ENCODE results near the gene SCGN. TPM values are rescaled to one million over a fixed set of nuclear protein-coding genes. Genes with fewer than 3 reads are reported as not detected.

SCGN gene
- total and polyA plus RNA-seq, 9 of the 15 experiments (the other 6 are each of a cell fraction or from before 2014, with no cell fraction given), result not detected

DNA sequence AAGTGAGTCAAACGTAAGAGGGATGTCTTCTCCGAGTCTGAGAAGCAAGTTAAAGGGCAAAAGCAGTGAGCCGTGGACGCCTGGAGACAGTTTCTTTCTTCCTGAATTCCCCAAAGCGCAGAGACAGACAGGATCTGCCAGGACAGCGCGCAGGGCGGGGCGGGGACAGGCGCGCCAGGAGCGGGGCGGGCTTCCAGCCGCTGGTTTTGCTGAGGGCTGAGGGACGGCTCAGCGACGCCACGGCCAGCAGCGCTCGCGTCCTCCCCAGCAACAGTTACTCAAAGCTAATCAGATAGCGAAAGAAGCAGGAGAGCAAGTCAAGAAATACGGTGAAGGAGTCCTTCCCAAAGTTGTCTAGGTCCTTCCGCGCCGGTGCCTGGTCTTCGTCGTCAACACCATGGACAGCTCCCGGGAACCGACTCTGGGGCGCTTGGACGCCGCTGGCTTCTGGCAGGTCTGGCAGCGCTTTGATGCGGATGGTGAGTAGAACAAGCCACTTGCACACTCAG lies at the start of gene SCGN (continued):
- TF ChIP-seq, protein P1, sequence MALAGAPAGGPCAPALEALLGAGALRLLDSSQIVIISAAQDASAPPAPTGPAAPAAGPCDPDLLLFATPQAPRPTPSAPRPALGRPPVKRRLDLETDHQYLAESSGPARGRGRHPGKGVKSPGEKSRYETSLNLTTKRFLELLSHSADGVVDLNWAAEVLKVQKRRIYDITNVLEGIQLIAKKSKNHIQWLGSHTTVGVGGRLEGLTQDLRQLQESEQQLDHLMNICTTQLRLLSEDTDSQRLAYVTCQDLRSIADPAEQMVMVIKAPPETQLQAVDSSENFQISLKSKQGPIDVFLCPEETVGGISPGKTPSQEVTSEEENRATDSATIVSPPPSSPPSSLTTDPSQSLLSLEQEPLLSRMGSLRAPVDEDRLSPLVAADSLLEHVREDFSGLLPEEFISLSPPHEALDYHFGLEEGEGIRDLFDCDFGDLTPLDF (CRISPR knock-in tag; IDR thresholded peaks at IDR 0.05), result peak; percentile 61; the same call in 1 of the 2 replicates
- no peak for TF ChIP-seq ARNT (IDR thresholded peaks at IDR 0.05)
- no peak for TF ChIP-seq RBM39 (optimal IDR thresholded peaks at IDR 0.05; ENCODE audit: low read depth, low read length)
- TF ChIP-seq HLTF (IDR thresholded peaks at IDR 0.05), result no peak
- TF ChIP-seq JUN (IDR thresholded peaks at IDR 0.05; ENCODE audit: borderline replicate concordance, low read depth, low read length), result no peak
- no peak for TF ChIP-seq JUN (CRISPR knock-in tag; IDR thresholded peaks at IDR 0.05; ENCODE audit: borderline replicate concordance)
- TF ChIP-seq DPF2 (IDR thresholded peaks at IDR 0.05), result no peak
- TF ChIP-seq GATAD2A (IDR thresholded peaks at IDR 0.05), result no peak
- TF ChIP-seq XRCC4 (IDR thresholded peaks at IDR 0.05; ENCODE audit: extremely low read depth, insufficient read depth, insufficient read length), result no peak
- TF ChIP-seq, protein P2, sequence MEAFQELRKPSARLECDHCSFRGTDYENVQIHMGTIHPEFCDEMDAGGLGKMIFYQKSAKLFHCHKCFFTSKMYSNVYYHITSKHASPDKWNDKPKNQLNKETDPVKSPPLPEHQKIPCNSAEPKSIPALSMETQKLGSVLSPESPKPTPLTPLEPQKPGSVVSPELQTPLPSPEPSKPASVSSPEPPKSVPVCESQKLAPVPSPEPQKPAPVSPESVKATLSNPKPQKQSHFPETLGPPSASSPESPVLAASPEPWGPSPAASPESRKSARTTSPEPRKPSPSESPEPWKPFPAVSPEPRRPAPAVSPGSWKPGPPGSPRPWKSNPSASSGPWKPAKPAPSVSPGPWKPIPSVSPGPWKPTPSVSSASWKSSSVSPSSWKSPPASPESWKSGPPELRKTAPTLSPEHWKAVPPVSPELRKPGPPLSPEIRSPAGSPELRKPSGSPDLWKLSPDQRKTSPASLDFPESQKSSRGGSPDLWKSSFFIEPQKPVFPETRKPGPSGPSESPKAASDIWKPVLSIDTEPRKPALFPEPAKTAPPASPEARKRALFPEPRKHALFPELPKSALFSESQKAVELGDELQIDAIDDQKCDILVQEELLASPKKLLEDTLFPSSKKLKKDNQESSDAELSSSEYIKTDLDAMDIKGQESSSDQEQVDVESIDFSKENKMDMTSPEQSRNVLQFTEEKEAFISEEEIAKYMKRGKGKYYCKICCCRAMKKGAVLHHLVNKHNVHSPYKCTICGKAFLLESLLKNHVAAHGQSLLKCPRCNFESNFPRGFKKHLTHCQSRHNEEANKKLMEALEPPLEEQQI (IDR thresholded peaks at IDR 0.05), result no peak
- TF ChIP-seq, protein P3, sequence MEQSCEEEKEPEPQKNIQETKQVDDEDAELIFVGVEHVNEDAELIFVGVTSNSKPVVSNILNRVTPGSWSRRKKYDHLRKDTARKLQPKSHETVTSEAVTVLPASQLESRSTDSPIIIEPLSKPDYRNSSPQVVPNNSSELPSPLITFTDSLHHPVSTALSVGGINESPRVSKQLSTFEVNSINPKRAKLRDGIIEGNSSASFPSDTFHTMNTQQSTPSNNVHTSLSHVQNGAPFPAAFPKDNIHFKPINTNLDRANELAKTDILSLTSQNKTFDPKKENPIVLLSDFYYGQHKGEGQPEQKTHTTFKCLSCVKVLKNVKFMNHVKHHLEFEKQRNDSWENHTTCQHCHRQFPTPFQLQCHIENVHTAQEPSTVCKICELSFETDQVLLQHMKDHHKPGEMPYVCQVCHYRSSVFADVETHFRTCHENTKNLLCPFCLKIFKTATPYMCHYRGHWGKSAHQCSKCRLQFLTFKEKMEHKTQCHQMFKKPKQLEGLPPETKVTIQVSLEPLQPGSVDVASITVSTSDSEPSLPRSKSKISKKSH (CRISPR knock-in tag; IDR thresholded peaks at IDR 0.05), result no peak
- TF ChIP-seq RFX5 (IDR thresholded peaks at IDR 0.05; ENCODE audit: low read depth, low read length), result no peak
- TF ChIP-seq ATF7 (IDR thresholded peaks at IDR 0.05), result no peak
- TF ChIP-seq ZBTB7A (IDR thresholded peaks at IDR 0.05; ENCODE audit: borderline replicate concordance, control insufficient read depth, low read depth, low read length), result no peak
- TF ChIP-seq, protein P4, sequence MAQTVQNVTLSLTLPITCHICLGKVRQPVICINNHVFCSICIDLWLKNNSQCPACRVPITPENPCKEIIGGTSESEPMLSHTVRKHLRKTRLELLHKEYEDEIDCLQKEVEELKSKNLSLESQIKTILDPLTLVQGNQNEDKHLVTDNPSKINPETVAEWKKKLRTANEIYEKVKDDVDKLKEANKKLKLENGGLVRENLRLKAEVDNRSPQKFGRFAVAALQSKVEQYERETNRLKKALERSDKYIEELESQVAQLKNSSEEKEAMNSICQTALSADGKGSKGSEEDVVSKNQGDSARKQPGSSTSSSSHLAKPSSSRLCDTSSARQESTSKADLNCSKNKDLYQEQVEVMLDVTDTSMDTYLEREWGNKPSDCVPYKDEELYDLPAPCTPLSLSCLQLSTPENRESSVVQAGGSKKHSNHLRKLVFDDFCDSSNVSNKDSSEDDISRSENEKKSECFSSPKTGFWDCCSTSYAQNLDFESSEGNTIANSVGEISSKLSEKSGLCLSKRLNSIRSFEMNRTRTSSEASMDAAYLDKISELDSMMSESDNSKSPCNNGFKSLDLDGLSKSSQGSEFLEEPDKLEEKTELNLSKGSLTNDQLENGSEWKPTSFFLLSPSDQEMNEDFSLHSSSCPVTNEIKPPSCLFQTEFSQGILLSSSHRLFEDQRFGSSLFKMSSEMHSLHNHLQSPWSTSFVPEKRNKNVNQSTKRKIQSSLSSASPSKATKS (CRISPR knock-in tag; IDR thresholded peaks at IDR 0.05), result no peak
- no peak for TF ChIP-seq ZNF232 (CRISPR knock-in tag; IDR thresholded peaks at IDR 0.05)
- TF ChIP-seq, protein P5, sequence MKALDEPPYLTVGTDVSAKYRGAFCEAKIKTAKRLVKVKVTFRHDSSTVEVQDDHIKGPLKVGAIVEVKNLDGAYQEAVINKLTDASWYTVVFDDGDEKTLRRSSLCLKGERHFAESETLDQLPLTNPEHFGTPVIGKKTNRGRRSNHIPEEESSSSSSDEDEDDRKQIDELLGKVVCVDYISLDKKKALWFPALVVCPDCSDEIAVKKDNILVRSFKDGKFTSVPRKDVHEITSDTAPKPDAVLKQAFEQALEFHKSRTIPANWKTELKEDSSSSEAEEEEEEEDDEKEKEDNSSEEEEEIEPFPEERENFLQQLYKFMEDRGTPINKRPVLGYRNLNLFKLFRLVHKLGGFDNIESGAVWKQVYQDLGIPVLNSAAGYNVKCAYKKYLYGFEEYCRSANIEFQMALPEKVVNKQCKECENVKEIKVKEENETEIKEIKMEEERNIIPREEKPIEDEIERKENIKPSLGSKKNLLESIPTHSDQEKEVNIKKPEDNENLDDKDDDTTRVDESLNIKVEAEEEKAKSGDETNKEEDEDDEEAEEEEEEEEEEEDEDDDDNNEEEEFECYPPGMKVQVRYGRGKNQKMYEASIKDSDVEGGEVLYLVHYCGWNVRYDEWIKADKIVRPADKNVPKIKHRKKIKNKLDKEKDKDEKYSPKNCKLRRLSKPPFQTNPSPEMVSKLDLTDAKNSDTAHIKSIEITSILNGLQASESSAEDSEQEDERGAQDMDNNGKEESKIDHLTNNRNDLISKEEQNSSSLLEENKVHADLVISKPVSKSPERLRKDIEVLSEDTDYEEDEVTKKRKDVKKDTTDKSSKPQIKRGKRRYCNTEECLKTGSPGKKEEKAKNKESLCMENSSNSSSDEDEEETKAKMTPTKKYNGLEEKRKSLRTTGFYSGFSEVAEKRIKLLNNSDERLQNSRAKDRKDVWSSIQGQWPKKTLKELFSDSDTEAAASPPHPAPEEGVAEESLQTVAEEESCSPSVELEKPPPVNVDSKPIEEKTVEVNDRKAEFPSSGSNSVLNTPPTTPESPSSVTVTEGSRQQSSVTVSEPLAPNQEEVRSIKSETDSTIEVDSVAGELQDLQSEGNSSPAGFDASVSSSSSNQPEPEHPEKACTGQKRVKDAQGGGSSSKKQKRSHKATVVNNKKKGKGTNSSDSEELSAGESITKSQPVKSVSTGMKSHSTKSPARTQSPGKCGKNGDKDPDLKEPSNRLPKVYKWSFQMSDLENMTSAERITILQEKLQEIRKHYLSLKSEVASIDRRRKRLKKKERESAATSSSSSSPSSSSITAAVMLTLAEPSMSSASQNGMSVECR (CRISPR knock-in tag; IDR thresholded peaks at IDR 0.05), result no peak

Data from K562 (cell line).